Skin epidermis (tissue), 12 donors: Measurements from ENCODE around the gene SBK2.
"Not testable (repeated sequence)": the region's sequence is repeated elsewhere in the genome, so short reads cannot be mapped to it uniquely, and the experiment has no call there.

ENCODE experiments used
- H3K27ac ChIP-seq, 21 experiments: fragments of 200-600 bp; sonication (generic) in 11 of 21; one replicate each; pipeline ENCODE4 v1.5.0; 2020; ENCODE audit warnings: mild to moderate bottlenecking in 3 of 21, inconsistent platforms in 2 of 21, moderate library complexity in 2 of 21
- H3K4me3 ChIP-seq, 7 experiments: fragments of 200-600 bp; sonication (generic) in 2 of 7; one replicate each; pipeline ENCODE4 v1.5.0; 2020; ENCODE audit warnings: inconsistent platforms in 2 of 7, mild to moderate bottlenecking in 2 of 7, moderate library complexity in 1 of 7

SBK2 gene

GRCh38 chr19:55516878-55517620 lies 19.9 kb downstream of the SBK2 start:
- Histone ChIP-seq H3K4me3 (peak overlapping the region; percentile 21 to 48 (median 27)), H3K27ac (peak overlapping the region in 20 of 21 experiments; percentile 36 to 91 (median 83))

GRCh38 chr19:55508120-55508519 lies 28.8 kb downstream of the SBK2 start:
- no peak overlapping the region for H3K4me3 ChIP-seq
- H3K27ac ChIP-seq: no peak overlapping the region

- Histone ChIP-seq H3K4me3 (no peak overlapping the region), H3K27ac (no peak overlapping the region)
These were observed 32.0 kb downstream of the SBK2 start for GRCh38 chr19:55504981-55505380.

- H3K27ac ChIP-seq: peak overlapping the region in 5 of 21 experiments; percentile 45 to 84 (median 66)
- peak overlapping the region in 6 of 7 experiments; percentile 13 to 44 (median 30) for H3K4me3 ChIP-seq
These were observed 32.7 kb downstream of the SBK2 start for GRCh38 chr19:55504252-55504603.

- Histone ChIP-seq H3K27ac (peak overlapping the region in 11 of 21 experiments; percentile 38 to 84 (median 64)), H3K4me3 (peak overlapping the region; percentile 13 to 44 (median 30))
These were observed 33.3 kb downstream of the SBK2 start for GRCh38 chr19:55503502-55504251.

GRCh38 chr19:55503157-55503501 lies 33.8 kb downstream of the SBK2 start:
- Histone ChIP-seq H3K4me3 (peak overlapping the region in 3 of 7 experiments; percentile 13 to 44 (median 41)), H3K27ac (no peak overlapping the region)

GRCh38 chr19:55502197-55502952 lies 34.6 kb downstream of the SBK2 start:
- H3K27ac ChIP-seq: no peak overlapping the region
- no peak overlapping the region for H3K4me3 ChIP-seq

GRCh38 chr19:55500368-55500952 lies 36.5 kb downstream of the SBK2 start:
- no peak overlapping the region for H3K4me3 ChIP-seq
- H3K27ac ChIP-seq: peak overlapping the region in 1 of 21 experiments; percentile 37

GRCh38 chr19:55498246-55498840 lies 38.6 kb downstream of the SBK2 start:
- Histone ChIP-seq H3K4me3 (no peak overlapping the region), H3K27ac (no peak overlapping the region)

- no peak overlapping the region for H3K4me3 ChIP-seq
- no peak overlapping the region for H3K27ac ChIP-seq
These were observed 39.2 kb downstream of the SBK2 start for GRCh38 chr19:55497763-55498162.

GRCh38 chr19:55496820-55497219 lies 40.1 kb downstream of the SBK2 start:
- H3K27ac ChIP-seq, H3K4me3 ChIP-seq: not testable (repeated sequence)

GRCh38 chr19:55495646-55496349 lies 41.1 kb downstream of the SBK2 start:
- Histone ChIP-seq H3K27ac (no peak overlapping the region), H3K4me3 (no peak overlapping the region)

GRCh38 chr19:55494172-55494761 lies 42.7 kb downstream of the SBK2 start:
- peak overlapping the region in 6 of 7 experiments; percentile 11 to 33 (median 20) for H3K4me3 ChIP-seq
- H3K27ac ChIP-seq: peak overlapping the region in 18 of 21 experiments; percentile 9 to 88 (median 60)

GRCh38 chr19:55493645-55494171 lies 43.2 kb downstream of the SBK2 start:
- H3K27ac ChIP-seq: peak overlapping the region in 18 of 21 experiments; percentile 16 to 88 (median 66)

GRCh38 chr19:55493052-55493644 lies 43.8 kb downstream of the SBK2 start:
- H3K27ac ChIP-seq: peak overlapping the region in 17 of 21 experiments; percentile 16 to 88 (median 59)

More at GRCh38 chr19:55493645-55494171, 43.2 kb downstream of the SBK2 start:
- H3K4me3 ChIP-seq: peak overlapping the region in 4 of 7 experiments; percentile 15 to 33 (median 21)

GRCh38 chr19:55492362-55492944 lies 44.5 kb downstream of the SBK2 start:
- peak overlapping the region in 1 of 21 experiments; percentile 31 for H3K27ac ChIP-seq
- no peak overlapping the region for H3K4me3 ChIP-seq

More at GRCh38 chr19:55493052-55493644, 43.8 kb downstream of the SBK2 start:
- peak overlapping the region in 3 of 7 experiments; percentile 15 to 33 (median 25) for H3K4me3 ChIP-seq
